ENCODE results near the gene SLC25A36. TPM values are rescaled to one million over a fixed set of nuclear protein-coding genes. Genes with fewer than 3 reads are reported as not detected.
A peak's percentile ranks its signal among the peaks of the same experiment; 100 is the strongest.

The SLC25A36 gene
- total RNA-seq, result 41.6 TPM
- polyA plus RNA-seq, result 48.2 TPM
- long read RNA-seq, donor 1, partial matches to known transcripts, result 0 of 7 reads
- long read RNA-seq, donor 1, other reads (novel, unspliced or antisense), result 0 of 7 reads
- long read RNA-seq, donor 2, transcript SLC25A36-208 (4 exons, 3,537 nt), result major isoform, 15 of 37 reads
- long read RNA-seq, donor 2, transcript SLC25A36-201 (7 exons, 1,301 nt), result major isoform, 15 of 37 reads
- long read RNA-seq, donor 2, transcript SLC25A36-209 (3 exons, 1,307 nt), result minor isoform, 5 of 37 reads
- long read RNA-seq, donor 2, partial matches to known transcripts, result 0 of 37 reads
- long read RNA-seq, donor 2, other reads (novel, unspliced or antisense), result 0 of 37 reads
- long read RNA-seq, donor 3, transcript SLC25A36-208 (4 exons, 3,537 nt), result major isoform, 9 of 26 reads
- long read RNA-seq, donor 3, transcript SLC25A36-201 (7 exons, 1,301 nt), result major isoform, 9 of 26 reads
- long read RNA-seq, donor 3, transcript SLC25A36-213 (2 exons, 544 nt), result minor isoform, 6 of 26 reads
- long read RNA-seq, donor 3, partial matches to known transcripts, result 0 of 26 reads
- long read RNA-seq, donor 3, other reads (novel, unspliced or antisense), result 0 of 26 reads
- long read RNA-seq, donor 4, transcript SLC25A36-208 (4 exons, 3,537 nt), result major isoform, 5 of 8 reads
- long read RNA-seq, donor 4, partial matches to known transcripts, result 0 of 8 reads
- long read RNA-seq, donor 4, other reads (novel, unspliced or antisense), result 0 of 8 reads
- long read RNA-seq, donor 5, transcript SLC25A36-208 (4 exons, 3,537 nt), result major isoform, 10 of 54 reads
- long read RNA-seq, donor 5, transcript SLC25A36-209 (3 exons, 1,307 nt), result minor isoform, 9 of 54 reads
- long read RNA-seq, donor 5, transcript SLC25A36-213 (2 exons, 544 nt), result minor isoform, 7 of 54 reads
- long read RNA-seq, donor 5, transcript SLC25A36-201 (7 exons, 1,301 nt), result major isoform, 10 of 54 reads
- long read RNA-seq, donor 5, partial matches to known transcripts, result 13 of 54 reads
- long read RNA-seq, donor 5, other reads (novel, unspliced or antisense), result 0 of 54 reads
- long read RNA-seq, donor 6, transcript SLC25A36-201 (7 exons, 1,301 nt), result minor isoform, 5 of 20 reads
- long read RNA-seq, donor 6, transcript SLC25A36-208 (4 exons, 3,537 nt), result major isoform, 8 of 20 reads
- long read RNA-seq, donor 6, partial matches to known transcripts, result 0 of 20 reads
- long read RNA-seq, donor 6, other reads (novel, unspliced or antisense), result 0 of 20 reads
- long read RNA-seq, donor 7, transcript SLC25A36-208 (4 exons, 3,537 nt), result major isoform, 5 of 17 reads
- long read RNA-seq, donor 7, partial matches to known transcripts, result 0 of 17 reads
- long read RNA-seq, donor 7, other reads (novel, unspliced or antisense), result 0 of 17 reads
- long read RNA-seq, donor 8, partial matches to known transcripts, result 0 of 4 reads
- long read RNA-seq, donor 8, other reads (novel, unspliced or antisense), result 0 of 4 reads
- long read RNA-seq, donor 9, transcript SLC25A36-208 (4 exons, 3,537 nt), result major isoform, 7 of 17 reads
- long read RNA-seq, donor 9, transcript SLC25A36-201 (7 exons, 1,301 nt), result minor isoform, 5 of 17 reads
- long read RNA-seq, donor 9, partial matches to known transcripts, result 0 of 17 reads
- long read RNA-seq, donor 9, other reads (novel, unspliced or antisense), result 0 of 17 reads
- long read RNA-seq, donor 10, transcript SLC25A36-208 (4 exons, 3,537 nt), result major isoform, 6 of 10 reads
- long read RNA-seq, donor 10, partial matches to known transcripts, result 0 of 10 reads
- long read RNA-seq, donor 10, other reads (novel, unspliced or antisense), result 0 of 10 reads

DNA sequence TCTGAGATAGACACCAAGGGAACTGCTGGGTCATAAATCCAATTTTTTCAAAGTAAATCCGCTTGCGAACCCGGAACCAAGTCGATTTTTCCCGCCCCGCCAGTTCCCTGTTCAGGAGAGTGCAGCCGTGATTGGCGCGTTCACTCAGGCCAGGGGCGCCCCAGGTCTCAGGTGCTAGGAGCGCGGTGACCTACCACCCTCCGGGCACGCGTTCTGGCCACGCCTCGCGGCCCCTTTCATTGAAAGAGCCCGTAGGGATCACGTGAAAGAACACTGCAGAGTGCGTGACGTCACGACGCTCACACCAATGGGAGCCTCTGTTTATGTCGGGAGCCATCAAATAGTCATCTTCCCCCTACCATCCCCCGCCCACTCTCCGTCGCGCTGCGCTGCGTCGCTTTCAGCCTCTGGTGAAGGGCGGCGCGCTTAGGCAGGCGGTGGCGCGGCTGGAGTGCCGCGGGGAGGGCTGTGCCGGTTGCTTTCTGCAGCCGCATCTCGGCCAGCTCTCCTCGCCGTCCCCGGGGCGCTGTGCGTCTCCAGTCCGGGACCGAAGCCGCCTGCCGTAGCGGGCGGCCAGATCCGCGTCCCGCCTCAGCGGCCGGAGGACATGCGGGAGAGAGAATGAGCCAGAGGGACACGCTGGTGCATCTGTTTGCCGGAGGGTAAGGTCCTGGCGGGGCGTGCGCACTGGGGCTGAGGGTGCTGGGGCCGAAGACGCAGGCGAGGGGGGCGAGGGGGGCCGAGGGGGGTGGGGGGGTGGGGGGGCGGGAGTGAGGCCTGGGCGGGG lies at the start of gene SLC25A36:
TSS of gene SLC25A36 (plus strand) at position 403 of the 787 bp plus-strand sequence. CDS start at position 622, 219 bp downstream.
- peak within 1 kb of the TSS; percentile 97 to 99 for H3K27ac ChIP-seq (ENCODE audit: low read depth in 1 of 2, low read length in 1 of 2)
- peak within 1 kb of the TSS; percentile 89 to 91 for H3K4me3 ChIP-seq (ENCODE audit: low read length in 2 of 2)
- peak; percentile 96 to 99 (median 98) for DNase-seq (ENCODE audit: low read depth in 6 of 9, low spot score in 9 of 9)
- under 1% methylated on average over 72 of the region's 72 CpGs for WGBS
- no peaks in the 10 kb centered on the region for H3K27me3 ChIP-seq (ENCODE audit: control insufficient read depth in 2 of 2, insufficient read depth in 1 of 2, low read length in 1 of 2)
- H3K9me3 ChIP-seq (ENCODE audit: control insufficient read depth in 2 of 2, insufficient read depth in 1 of 2, low read length in 1 of 2), result no peaks in the 10 kb centered on the region
- peaks cover 2 to 8% of the 10 kb centered on the region in 2 donors for H3K4me1 ChIP-seq (ENCODE audit: control insufficient read depth in 2 of 2, insufficient read depth in 2 of 2, low read length in 2 of 2)
- no peaks in the 10 kb centered on the region for H3K36me3 ChIP-seq (ENCODE audit: control insufficient read depth in 2 of 2, insufficient read depth in 2 of 2, low read length in 1 of 2)

DNA sequence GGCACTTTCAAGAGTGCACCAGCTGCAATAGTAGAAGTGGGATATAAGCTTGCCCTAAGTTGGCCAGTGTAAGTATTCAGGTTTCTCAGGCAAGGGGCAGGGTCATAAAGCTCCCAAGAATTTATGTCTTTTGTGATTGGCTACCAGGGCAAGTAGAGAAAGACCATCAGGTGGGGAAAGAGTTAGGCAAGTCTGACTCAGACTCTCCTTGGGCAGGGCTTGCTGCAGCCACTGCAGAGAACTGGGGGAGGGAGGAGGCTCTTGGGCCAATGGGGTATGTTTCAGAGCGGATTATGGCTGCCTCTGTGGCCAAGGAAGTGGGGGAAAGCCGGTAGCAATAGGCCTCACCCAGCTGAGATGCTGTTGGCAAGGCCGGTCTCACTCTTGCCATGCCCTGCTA lies 44.6 kb upstream of the SLC25A36 start:
- Histone ChIP-seq H3K9me3 (ENCODE audit: control insufficient read depth in 2 of 2, insufficient read depth in 1 of 2, low read length in 1 of 2) (no peaks in the 10 kb centered on the region), H3K4me1 (ENCODE audit: control insufficient read depth in 2 of 2, insufficient read depth in 2 of 2, low read length in 2 of 2) (no peaks in the 10 kb centered on the region), H3K27ac (ENCODE audit: low read depth in 1 of 2, low read length in 1 of 2) (no peak overlapping the region), H3K4me3 (ENCODE audit: low read length in 2 of 2) (no peak overlapping the region), H3K36me3 (ENCODE audit: control insufficient read depth in 2 of 2, insufficient read depth in 2 of 2, low read length in 1 of 2) (no peaks in the 10 kb centered on the region), H3K27me3 (ENCODE audit: control insufficient read depth in 2 of 2, insufficient read depth in 1 of 2, low read length in 1 of 2) (no peaks in the 10 kb centered on the region)
- 77% methylated on average over 3 of the region's 3 CpGs for WGBS
- DNase-seq (ENCODE audit: low read depth in 6 of 9, low spot score in 9 of 9), result no peak

GRCh38 chr3:140898340-140899180 lies 43.1 kb upstream of the SLC25A36 start:
- Histone ChIP-seq H3K27me3 (ENCODE audit: control insufficient read depth in 2 of 2, insufficient read depth in 1 of 2, low read length in 1 of 2) (no peaks in the 10 kb centered on the region), H3K4me3 (ENCODE audit: low read length in 2 of 2) (no peak overlapping the region), H3K27ac (ENCODE audit: low read depth in 1 of 2, low read length in 1 of 2) (no peak overlapping the region), H3K4me1 (ENCODE audit: control insufficient read depth in 2 of 2, insufficient read depth in 2 of 2, low read length in 2 of 2) (no peaks in the 10 kb centered on the region), H3K36me3 (ENCODE audit: control insufficient read depth in 2 of 2, insufficient read depth in 2 of 2, low read length in 1 of 2) (no peaks in the 10 kb centered on the region), H3K9me3 (ENCODE audit: control insufficient read depth in 2 of 2, insufficient read depth in 1 of 2, low read length in 1 of 2) (no peaks in the 10 kb centered on the region)
- 65% methylated on average over 3 of the region's 3 CpGs for WGBS
- DNase-seq (ENCODE audit: low read depth in 6 of 9, low spot score in 9 of 9), result peak; percentile 11 to 72 (median 43)

DNA sequence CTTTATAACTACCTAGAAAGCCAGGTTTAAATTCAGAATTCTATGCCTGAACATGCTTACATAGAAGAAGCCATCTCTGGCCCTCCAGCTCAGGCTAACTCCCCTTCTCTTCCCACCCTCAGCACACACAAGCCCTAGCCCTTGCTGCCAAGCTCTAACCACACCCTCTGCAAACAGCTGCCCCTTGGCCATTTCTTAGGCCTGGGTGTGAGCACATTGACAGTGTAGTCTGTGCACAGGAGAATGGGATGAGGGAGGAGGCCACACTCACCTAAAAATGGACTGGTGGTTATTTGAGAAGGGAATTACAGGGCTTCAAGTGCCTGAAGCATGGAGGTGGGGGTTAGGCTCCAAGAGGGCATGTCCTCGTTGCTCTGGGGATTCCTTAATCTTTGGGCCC lies 42.3 kb upstream of the SLC25A36 start:
- 98% methylated on average over 1 of the region's 1 CpG for WGBS
- Histone ChIP-seq H3K27me3 (ENCODE audit: control insufficient read depth in 2 of 2, insufficient read depth in 1 of 2, low read length in 1 of 2) (no peaks in the 10 kb centered on the region), H3K4me3 (ENCODE audit: low read length in 2 of 2) (no peak overlapping the region), H3K9me3 (ENCODE audit: control insufficient read depth in 2 of 2, insufficient read depth in 1 of 2, low read length in 1 of 2) (no peaks in the 10 kb centered on the region), H3K27ac (ENCODE audit: low read depth in 1 of 2, low read length in 1 of 2) (no peak overlapping the region), H3K4me1 (ENCODE audit: control insufficient read depth in 2 of 2, insufficient read depth in 2 of 2, low read length in 2 of 2) (no peaks in the 10 kb centered on the region), H3K36me3 (ENCODE audit: control insufficient read depth in 2 of 2, insufficient read depth in 2 of 2, low read length in 1 of 2) (no peaks in the 10 kb centered on the region)
- no peak for DNase-seq (ENCODE audit: low read depth in 6 of 9, low spot score in 9 of 9)

DNA sequence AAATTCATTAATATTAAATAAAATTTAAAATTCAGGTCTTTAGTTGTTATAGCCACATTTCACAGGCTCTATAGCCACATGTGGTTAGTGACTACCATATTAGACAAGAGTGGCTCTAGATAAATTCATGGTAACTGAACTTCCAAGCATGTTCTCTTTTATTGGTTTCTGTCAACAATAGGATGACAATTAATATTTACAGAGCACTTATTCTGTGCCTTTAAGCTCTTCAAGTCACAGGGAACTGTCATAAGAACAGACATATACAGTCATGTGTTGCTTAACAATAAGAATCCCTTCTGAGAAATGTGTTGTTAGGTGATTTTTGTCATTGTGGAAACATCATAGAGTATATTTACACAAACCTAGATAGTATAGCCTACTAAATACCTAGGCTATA lies 38.8 kb upstream of the SLC25A36 start:
- H3K4me1 ChIP-seq (ENCODE audit: control insufficient read depth in 2 of 2, insufficient read depth in 2 of 2, low read length in 2 of 2), result no peaks in the 10 kb centered on the region
- DNase-seq (ENCODE audit: low read depth in 6 of 9, low spot score in 9 of 9), result no peak
- no peaks in the 10 kb centered on the region for H3K9me3 ChIP-seq (ENCODE audit: control insufficient read depth in 2 of 2, insufficient read depth in 1 of 2, low read length in 1 of 2)
- no peak overlapping the region for H3K27ac ChIP-seq (ENCODE audit: low read depth in 1 of 2, low read length in 1 of 2)
- H3K4me3 ChIP-seq (ENCODE audit: low read length in 2 of 2), result no peak overlapping the region
- no peaks in the 10 kb centered on the region for H3K27me3 ChIP-seq (ENCODE audit: control insufficient read depth in 2 of 2, insufficient read depth in 1 of 2, low read length in 1 of 2)
- H3K36me3 ChIP-seq (ENCODE audit: control insufficient read depth in 2 of 2, insufficient read depth in 2 of 2, low read length in 1 of 2), result no peaks in the 10 kb centered on the region

DNA sequence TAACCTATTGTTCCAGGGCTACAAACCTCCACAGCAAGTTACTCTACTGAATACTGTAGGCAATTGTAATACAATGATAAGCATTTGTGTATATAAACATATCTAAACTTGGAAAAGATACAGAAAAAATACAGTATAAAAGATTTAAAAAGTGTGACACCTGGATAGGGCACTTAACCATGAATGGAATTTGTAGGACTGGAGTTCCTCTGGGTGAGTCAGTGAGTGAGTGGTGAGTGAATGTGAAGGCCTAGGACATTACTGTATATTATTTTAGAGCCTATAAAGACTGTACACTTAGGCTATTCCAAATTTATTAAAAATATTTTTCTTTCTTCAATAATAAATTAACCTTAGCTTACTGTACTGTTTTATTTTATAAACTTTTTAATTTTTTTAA lies 38.4 kb upstream of the SLC25A36 start:
- no peak overlapping the region for H3K27ac ChIP-seq (ENCODE audit: low read depth in 1 of 2, low read length in 1 of 2)
- no peaks in the 10 kb centered on the region for H3K36me3 ChIP-seq (ENCODE audit: control insufficient read depth in 2 of 2, insufficient read depth in 2 of 2, low read length in 1 of 2)
- H3K27me3 ChIP-seq (ENCODE audit: control insufficient read depth in 2 of 2, insufficient read depth in 1 of 2, low read length in 1 of 2), result no peaks in the 10 kb centered on the region
- H3K9me3 ChIP-seq (ENCODE audit: control insufficient read depth in 2 of 2, insufficient read depth in 1 of 2, low read length in 1 of 2), result no peaks in the 10 kb centered on the region
- H3K4me3 ChIP-seq (ENCODE audit: low read length in 2 of 2), result no peak overlapping the region
- no peaks in the 10 kb centered on the region for H3K4me1 ChIP-seq (ENCODE audit: control insufficient read depth in 2 of 2, insufficient read depth in 2 of 2, low read length in 2 of 2)
- no peak for DNase-seq (ENCODE audit: low read depth in 6 of 9, low spot score in 9 of 9)

- Histone ChIP-seq H3K4me1 (ENCODE audit: control insufficient read depth in 2 of 2, insufficient read depth in 2 of 2, low read length in 2 of 2) (no peaks in the 10 kb centered on the region), H3K27me3 (ENCODE audit: control insufficient read depth in 2 of 2, insufficient read depth in 1 of 2, low read length in 1 of 2) (no peaks in the 10 kb centered on the region), H3K36me3 (ENCODE audit: control insufficient read depth in 2 of 2, insufficient read depth in 2 of 2, low read length in 1 of 2) (no peaks in the 10 kb centered on the region), H3K9me3 (ENCODE audit: control insufficient read depth in 2 of 2, insufficient read depth in 1 of 2, low read length in 1 of 2) (no peaks in the 10 kb centered on the region), H3K27ac (ENCODE audit: low read depth in 1 of 2, low read length in 1 of 2) (no peak overlapping the region), H3K4me3 (ENCODE audit: low read length in 2 of 2) (no peak overlapping the region)
- 86% methylated on average over 1 of the region's 1 CpG for WGBS
- DNase-seq (ENCODE audit: low read depth in 6 of 9, low spot score in 9 of 9), result no peak
These were observed 37.1 kb upstream of the SLC25A36 start for GRCh38 chr3:140904521-140904920.

Measured in thymus (tissue), 14 donors.